K562 (cell line): ENCODE measurements around the gene FAM117A. TPM values are rescaled to one million over a fixed set of nuclear protein-coding genes. Genes with fewer than 3 reads are reported as not detected.
A peak's percentile ranks its signal among the peaks of the same experiment; 100 is the strongest.

ENCODE experiments used
- ATAC-seq: fragments of 200-7000 bp; cut with Tn5 transposase; 3 replicates; pipeline ENCODE4 v1.9.1; 2020; ENCODE audit warnings: moderate library complexity
- BruUV-seq: library from RNA; stranded (reverse); fragments of 400-500 nt; replicated peaks from 2 replicates; lab custom pipeline; 2021; lab: Mats Ljungman, UMichigan
- CTCF ChIA-PET: fragments of 300-600 bp; formaldehyde crosslinking; extraction: SDS; loops from one replicate; lab custom pipeline; 2021; ENCODE audit warnings: low intra/inter-chr PET ratio; lab: Yijun Ruan, JAX
- POLR2A ChIA-PET: fragments of 300-600, 350-650 bp; sonication (Branson Sonifier 250); formaldehyde crosslinking; extraction: SDS; loops from one replicate; lab custom pipeline; 2021; ENCODE audit warnings: antibody characterized with exemption, inconsistent platforms; lab: Yijun Ruan, JAX
- DNase-seq, 4 experiments: peaks; one replicate each; pipeline versions ENCODE4 v3.0.0 to v3.0.0-alpha.2; 2011 to 2018; ENCODE audit warnings: low spot score in 3 of 4, mixed read lengths in 3 of 4; ENCODE audit errors: extremely low read depth in 1 of 4
- FAIRE-seq: peaks from 2 replicates; lab custom pipeline; 2011; peaks lifted over from hg19 to GRCh38; lab: Jason Lieb, UNC
- H2AFZ ChIP-seq: 2 replicates; pipeline ENCODE4 v1.6.0; 2011; ENCODE audit warnings: low read depth, low read length, control low read depth, inconsistent platforms
- H3K27ac ChIP-seq: fragments of 200-600 bp; 3 replicates; pipeline ENCODE4 v1.8.0; 2011; ENCODE audit warnings: low read depth, mild to moderate bottlenecking, control low read depth, inconsistent platforms, low read length, moderate library complexity, mixed read lengths; ENCODE audit errors: extremely low read depth
- H3K27me3 ChIP-seq, 2 experiments: fragments of 300-600 bp in 1 of 2; 2 replicates in 1 of 2; 3 replicates in 1 of 2; pipeline versions ENCODE4 v1.6.0 to v1.8.0; 2011; ENCODE audit warnings: inconsistent platforms in 2 of 2, low read length in 2 of 2, mild to moderate bottlenecking in 1 of 2, mixed read lengths in 1 of 2, moderate library complexity in 1 of 2; ENCODE audit not compliant: control insufficient read depth in 2 of 2, insufficient read depth in 2 of 2
- H3K36me3 ChIP-seq: fragments of 300-600 bp; 3 replicates; pipeline ENCODE4 v1.8.0; 2011; ENCODE audit warnings: mild to moderate bottlenecking, low read length, inconsistent platforms; ENCODE audit not compliant: control insufficient read depth, insufficient read depth
- H3K4me1 ChIP-seq, 2 experiments: fragments of 200-600 bp in 1 of 2; replicated peaks in 1 of 2; 2 replicates in 1 of 2; 3 replicates in 1 of 2; pipeline versions ENCODE4 v1.5.1 to v1.8.0; 2011; ENCODE audit warnings: inconsistent platforms in 2 of 2, low read length in 2 of 2, mild to moderate bottlenecking in 1 of 2, mixed read lengths in 1 of 2, moderate library complexity in 1 of 2; ENCODE audit not compliant: control insufficient read depth in 2 of 2, insufficient read depth in 2 of 2
- H3K4me2 ChIP-seq: 2 replicates; pipeline ENCODE4 v1.6.1; 2011; ENCODE audit warnings: low read length, control low read depth, inconsistent platforms, mixed read lengths; ENCODE audit not compliant: insufficient read depth
- H3K4me3 ChIP-seq: fragments of 200-600 bp; sonication (generic), shearing (Covaris generic); 2 replicates; pipeline ENCODE4 v1.5.1; 2016; ENCODE audit warnings: control low read depth, inconsistent platforms
- H3K79me2 ChIP-seq: fragments of 200-600 bp; 3 replicates; pipeline ENCODE4 v1.8.0; 2011; ENCODE audit warnings: low read length, inconsistent platforms; ENCODE audit not compliant: control insufficient read depth, insufficient read depth
- H3K9ac ChIP-seq, 2 experiments: 2 replicates each; pipeline versions ENCODE4 v1.6.0 to v1.6.1; 2011; ENCODE audit warnings: low read depth in 2 of 2, low read length in 2 of 2, control low read depth in 1 of 2, inconsistent platforms in 1 of 2, mild to moderate bottlenecking in 1 of 2, mixed read lengths in 1 of 2; ENCODE audit not compliant: insufficient read depth in 1 of 2
- H3K9me1 ChIP-seq: one replicate; pipeline ENCODE4 v1.6.0; 2011; ENCODE audit warnings: inconsistent platforms, mild to moderate bottlenecking, low read length, moderate library complexity; ENCODE audit not compliant: control insufficient read depth, insufficient read depth
- H3K9me3 ChIP-seq: replicated peaks from 2 replicates; pipeline ENCODE4 v1.5.1; 2011; ENCODE audit warnings: low read depth, low read length, inconsistent platforms; ENCODE audit not compliant: control insufficient read depth, insufficient read depth
- H4K20me1 ChIP-seq: replicated peaks from 2 replicates; pipeline ENCODE4 v1.6.1; 2011; ENCODE audit warnings: low read length, inconsistent platforms, mixed read lengths; ENCODE audit not compliant: control insufficient read depth, insufficient read depth
- ATF3 ChIP-seq, 2 experiments: fragments of 450-650 bp in 1 of 2; sonication (generic) in 1 of 2; formaldehyde crosslinking in 1 of 2; IDR thresholded peaks in 1 of 2; conservative IDR thresholded peaks in 1 of 2; 2 replicates each; pipeline versions ENCODE4 v1.6.1 to v1.8.1; 2016 to 2023; ENCODE audit warnings: mild to moderate bottlenecking in 2 of 2, moderate library complexity in 2 of 2, inconsistent platforms in 1 of 2, missing genetic modification reagents in 1 of 2
- BACH1 ChIP-seq: fragments of 200-800 bp; sonication (Bioruptor generic); IDR thresholded peaks from 2 replicates; pipeline ENCODE4 v1.6.1; 2016; ENCODE audit warnings: missing genetic modification characterization, missing compliant biosample characterization
- C11orf30 ChIP-seq: fragments of 450-650 bp; IDR thresholded peaks from 2 replicates; pipeline ENCODE4 v1.6.1; 2016; ENCODE audit warnings: low read depth, mild to moderate bottlenecking
- CBX1 ChIP-seq: sonication (generic); IDR thresholded peaks from 2 replicates; pipeline ENCODE4 v1.6.1; 2016; ENCODE audit warnings: antibody characterized with exemption, low read depth, mild to moderate bottlenecking
- CHD4 ChIP-seq: fragments of 200-600 bp; sonication (generic); IDR thresholded peaks from 3 replicates; pipeline ENCODE4 v1.6.1; 2012; ENCODE audit warnings: low read depth, mild to moderate bottlenecking, mixed read lengths, low read length, inconsistent platforms; ENCODE audit not compliant: insufficient read depth, insufficient replicate concordance, poor library complexity, severe bottlenecking
- E4F1 ChIP-seq: fragments of 250-450 bp; sonication (Bioruptor Pico); IDR thresholded peaks from 2 replicates; pipeline ENCODE4 v1.5.0; 2021; ENCODE audit warnings: mild to moderate bottlenecking, borderline replicate concordance
- NFXL1 ChIP-seq: fragments of 450-650 bp; formaldehyde crosslinking; IDR thresholded peaks from 2 replicates; pipeline ENCODE4 v1.4.0; 2021; ENCODE audit warnings: mild to moderate bottlenecking
- NR2C2 ChIP-seq, 2 experiments: fragments of 200-800 bp in 1 of 2; sonication (Bioruptor generic) in 1 of 2; sonication (generic) in 1 of 2; formaldehyde crosslinking in 1 of 2; IDR thresholded peaks; 2 replicates each; pipeline versions ENCODE4 v1.6.1 to v1.8.0; 2016 to 2022; ENCODE audit warnings: mild to moderate bottlenecking in 1 of 2, missing compliant biosample characterization in 1 of 2, missing genetic modification characterization in 1 of 2, missing genetic modification reagents in 1 of 2
- PHF21A ChIP-seq: fragments of 450-650 bp; IDR thresholded peaks from 2 replicates; pipeline ENCODE4 v1.6.1; 2017; ENCODE audit warnings: low read depth, borderline replicate concordance
- TEAD2 ChIP-seq: fragments of 450-650 bp; IDR thresholded peaks from 2 replicates; pipeline ENCODE4 v1.6.1; 2016; ENCODE audit warnings: missing genetic modification characterization, control low read depth, missing compliant biosample characterization
- TGIF2 ChIP-seq: sonication (generic); formaldehyde crosslinking; IDR thresholded peaks from 2 replicates; pipeline ENCODE4 v1.8.1; 2022; ENCODE audit warnings: mild to moderate bottlenecking, missing genetic modification reagents, moderate library complexity
- THRB ChIP-seq: fragments of 450-650 bp; formaldehyde crosslinking; conservative IDR thresholded peaks from 2 replicates; pipeline ENCODE4 v1.4.0; 2022; ENCODE audit warnings: mild to moderate bottlenecking, missing genetic modification characterization
- ZFX ChIP-seq: sonication (generic); formaldehyde crosslinking; IDR thresholded peaks from 2 replicates; pipeline ENCODE4 v1.8.0; 2022; ENCODE audit warnings: mild to moderate bottlenecking, missing genetic modification reagents, moderate library complexity
- ZNF12 ChIP-seq: sonication (generic); formaldehyde crosslinking; IDR thresholded peaks from 2 replicates; pipeline ENCODE4 v1.4.0; 2020; ENCODE audit warnings: mild to moderate bottlenecking, missing genetic modification reagents
- WGBS: fragments of 100-300 bp; shearing (Covaris generic); methylation state at CpG from one replicate; pipeline ENCODE4 v1.1.6; 2016; ENCODE audit warnings: low coverage, mixed read lengths; ENCODE audit not compliant: insufficient coverage; ENCODE audit errors: missing lambda C conversion rate; 5-methylcytosine and 5-hydroxymethylcytosine counted together
- in situ Hi-C: fragments of 300-500 bp; cut with MboI; formaldehyde crosslinking; loops from 4 replicates; pipeline ENCODE4 v1.15.0; 2018; ENCODE audit warnings: inconsistent platforms, mixed read lengths
- intact Hi-C: fragments of 100-400 bp; cut with micrococcal nuclease; formaldehyde crosslinking; loops from 2 replicates; pipeline ENCODE4 v1.14.2; 2022
- polyA plus RNA-seq, 8 experiments: library from polyadenylated mRNA; depleted of rRNA in 4 of 8; stranded (reverse) in 5 of 8; unstranded in 3 of 8; fragments of >200 nt; fragmentation: Nextera tagmentation in 2 of 8; fragmentation: Illumina TruSeq in 1 of 8; extraction: Ambion mirVana in 2 of 8; extraction: Trizol in 1 of 8; gene quantifications; 2 replicates each; pipeline versions ENCODE4 v1.2.1 to v1.2.3, GENCODE V29; 2011 to 2014; ENCODE audit warnings: inconsistent platforms in 1 of 8, missing spikeins in 1 of 8
- total RNA-seq, 7 experiments: library from RNA; depleted of rRNA in 6 of 7; stranded (reverse); fragments of >200 nt in 6 of 7; fragmentation: Illumina TruSeq in 2 of 7; extraction: Trizol in 2 of 7; gene quantifications; 2 replicates each; pipeline versions ENCODE4 v1.2.1 to v1.2.3, GENCODE V29; 2011 to 2021; ENCODE audit warnings: low replicate concordance in 1 of 7

FAM117A gene
- total and polyA plus RNA-seq, 9 of the 15 experiments (the other 6 are each of a cell fraction or from before 2014, with no cell fraction given), result 3.1 to 79.7 (median 36.6) TPM

GRCh38 chr17:49745175-49746139, 18.5 kb downstream of the FAM117A start:
- WGBS, result 18% methylated on average over 1 of the region's 1 CpG
- H3K9me1 ChIP-seq, result peaks cover 3% of the 10 kb centered on the region
- no peaks in the 10 kb centered on the region for H3K9me3 ChIP-seq
- H3K4me2 ChIP-seq, result no peak overlapping the region
- H3K79me2 ChIP-seq, result peaks cover 93% of the 10 kb centered on the region
- H3K4me1 ChIP-seq, result peaks cover 20 to 72% of the 10 kb centered on the region in 2 experiments
- peaks cover 20% of the 10 kb centered on the region for H4K20me1 ChIP-seq
- H3K9ac ChIP-seq, result no peak overlapping the region
- H3K27ac ChIP-seq, result no peak overlapping the region
- POLR2A ChIA-PET, result interaction anchor here (1.3 kb wide), 1 partner anchor 18 kb away, joined by 7 read pairs; the partner anchor contains the start of gene FAM117A
- no TSS peak for BruUV-seq
- H2AFZ ChIP-seq, result no peak overlapping the region
- peaks cover 86% of the 10 kb centered on the region for H3K36me3 ChIP-seq
- no peaks in the 10 kb centered on the region for H3K27me3 ChIP-seq
- in situ Hi-C loops, result no loop called here
- CTCF ChIA-PET, result no interaction called here
- FAIRE-seq (peak; percentile 19), DNase-seq (no peak), ATAC-seq (no peak)
- intact Hi-C loops, result no loop called here
- H3K4me3 ChIP-seq, result no peak overlapping the region
- TF ChIP-seq ZFX (CRISPR knock-in tag), result no peak
- no peak for TF ChIP-seq THRB (CRISPR knock-in tag)
- TF ChIP-seq CHD4, result no peak
- TF ChIP-seq CBX1, result no peak
- no peak for TF ChIP-seq NFXL1 (CRISPR knock-in tag)
- TF ChIP-seq ZNF12 (CRISPR knock-in tag), result no peak
- no peak for TF ChIP-seq BACH1 (tag)
- TF ChIP-seq E4F1 (CRISPR knock-in tag), result no peak
- TF ChIP-seq TEAD2, result no peak
- no peak for TF ChIP-seq NR2C2 (CRISPR knock-in tag; IDR thresholded peaks at IDR 0.05)
- TF ChIP-seq NR2C2 (tag; IDR thresholded peaks at IDR 0.05), result peak; percentile 31; the same call in 1 of the 2 replicates
- TF ChIP-seq ATF3 (IDR thresholded peaks at IDR 0.05), result peak; percentile 38
- TF ChIP-seq ATF3 (CRISPR knock-in tag; conservative IDR thresholded peaks at IDR 0.05), result no peak
- TF ChIP-seq PHF21A, result no peak
- TF ChIP-seq TGIF2, result no peak
- TF ChIP-seq C11orf30, result no peak
